ENCODE measurements around the gene KDELR1.
A peak's percentile ranks its signal among the peaks of the same experiment; 100 is the strongest.

The KDELR1 gene

DNA sequence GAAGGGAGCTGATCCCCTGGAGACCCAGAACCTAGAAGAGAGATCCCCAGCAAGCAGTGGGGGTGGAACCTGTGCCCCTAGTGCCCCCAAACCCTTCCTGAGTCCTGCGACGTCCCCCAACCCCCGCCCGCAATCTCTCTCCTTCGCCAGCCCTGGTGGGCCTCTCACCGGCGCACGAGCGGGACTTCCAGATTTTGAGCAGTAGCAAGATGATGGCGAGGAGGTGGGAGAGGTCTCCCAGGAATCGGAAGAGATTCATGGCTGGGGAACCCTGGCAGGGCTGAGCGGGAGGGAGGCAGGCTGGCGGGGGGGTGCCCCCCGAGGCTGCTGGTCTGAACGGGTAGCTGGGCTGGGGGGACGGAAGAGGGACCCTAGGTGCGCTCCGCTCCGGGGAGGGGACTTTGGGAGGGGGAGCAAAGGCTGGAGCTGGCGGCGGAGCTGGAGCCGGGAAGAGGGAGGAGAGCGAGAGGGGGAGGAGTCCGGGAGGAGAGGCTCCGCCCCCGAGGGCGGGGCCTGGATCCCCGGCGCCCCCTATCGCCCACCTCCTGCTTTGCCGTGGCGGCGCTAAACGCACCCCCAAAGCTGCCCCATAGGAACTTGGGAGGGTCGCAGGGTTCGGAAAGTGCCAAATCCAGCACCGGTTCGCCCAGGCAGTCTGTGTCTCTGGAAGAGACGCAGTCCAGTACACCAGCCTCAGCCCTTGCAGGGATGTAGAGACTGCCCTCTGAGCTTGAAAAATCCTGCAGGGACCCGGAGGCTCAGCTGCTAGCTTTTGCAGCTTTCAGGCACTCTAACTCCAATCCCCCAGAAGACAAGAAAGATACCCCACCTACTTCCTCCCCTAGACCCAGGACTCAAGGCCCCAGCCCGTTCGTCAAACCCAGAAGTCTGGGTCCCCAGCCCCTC, at the start of gene KDELR1:
Gene KDELR1, minus strand, starts transcription at position 452 of the 906 bp plus-strand sequence. Its CDS starts 193 bp downstream, at position 259.
- DNase-seq = peak; percentile 71

DNA sequence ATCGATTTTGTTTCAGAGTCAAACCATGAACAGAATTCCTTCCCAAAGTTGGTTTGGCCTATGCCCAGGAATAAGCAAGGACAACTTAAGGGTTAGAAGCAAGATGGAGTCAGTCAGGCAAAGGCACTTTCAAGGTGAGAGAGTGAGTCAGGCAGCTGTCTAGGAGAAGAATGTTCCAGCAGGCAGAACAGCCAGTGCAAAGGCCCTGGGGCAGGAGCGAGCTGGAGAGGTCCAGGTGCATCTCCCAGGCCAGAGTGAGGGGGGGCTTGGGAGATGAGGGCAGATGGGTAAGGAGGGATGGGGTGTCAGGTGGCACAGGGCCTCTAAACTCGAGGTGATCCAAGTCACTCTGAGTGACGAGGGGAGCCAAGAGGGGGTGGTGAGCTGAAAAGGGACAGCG, 45.2 kb upstream of the KDELR1 start:
- no peak for DNase-seq

DNA sequence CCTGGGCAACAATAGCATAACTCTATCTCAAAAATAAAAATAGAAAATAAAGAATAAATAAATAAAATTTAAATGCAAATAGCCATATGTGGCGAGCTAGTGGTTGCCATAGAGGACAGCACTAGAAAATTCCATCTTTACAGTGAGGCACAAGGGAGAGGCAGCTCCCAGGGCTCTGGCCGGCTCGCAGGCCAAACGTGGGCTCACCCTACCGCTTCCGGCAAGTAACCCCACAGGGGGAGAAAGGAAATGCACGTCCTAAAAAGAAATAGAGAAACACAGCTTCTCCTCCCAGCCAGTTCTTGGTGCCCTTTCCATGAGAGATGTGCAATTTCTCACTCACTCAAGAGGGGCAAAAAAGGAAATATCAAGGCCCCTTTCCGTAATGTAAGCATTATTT, 42.0 kb upstream of the KDELR1 start:
- DNase-seq = no peak

DNA sequence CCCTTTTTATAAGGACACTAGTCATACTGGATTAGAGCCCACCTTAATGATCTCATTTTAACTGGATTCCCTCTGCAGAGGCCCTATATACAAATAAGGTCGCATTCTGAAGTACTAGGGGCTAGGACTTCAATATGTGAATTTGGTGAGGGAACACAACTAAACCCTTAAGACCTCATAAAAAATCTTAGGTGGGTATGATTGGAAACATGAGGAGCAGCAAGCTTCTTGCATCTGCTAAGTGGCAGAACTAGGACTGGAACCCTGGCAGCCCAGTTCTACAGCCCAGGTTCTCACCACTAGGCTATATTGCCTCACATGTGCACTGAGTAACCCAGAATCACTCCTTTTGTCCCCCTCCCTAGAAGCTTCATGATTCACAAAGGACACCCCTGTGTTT, 37.3 kb upstream of the KDELR1 start:
- no peak for DNase-seq

DNA sequence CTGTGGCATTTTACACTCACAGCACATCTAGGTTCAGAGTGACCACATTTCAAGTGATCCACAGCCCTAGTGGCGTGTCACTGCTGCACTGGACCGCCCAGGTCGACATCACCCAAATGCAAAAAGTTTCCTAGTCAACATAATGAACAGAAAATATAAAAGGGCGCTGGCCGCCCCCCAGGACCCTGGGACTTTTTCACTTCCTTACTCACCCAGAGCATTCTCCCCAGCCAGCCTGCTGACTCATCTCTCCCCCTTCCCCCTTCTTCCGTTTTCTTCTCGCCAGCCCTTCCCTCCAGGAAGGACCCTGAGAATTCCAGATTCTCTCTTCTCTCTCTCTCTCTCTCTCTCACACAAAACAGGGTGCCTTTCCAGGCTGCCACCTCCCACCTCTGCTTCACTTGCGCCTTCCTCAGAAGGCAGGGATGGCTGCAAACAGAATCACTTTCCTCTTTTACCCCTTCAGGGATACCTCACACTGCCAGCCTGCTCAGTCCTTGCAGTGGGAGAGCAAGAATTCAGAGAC, 33.4 kb upstream of the KDELR1 start:
- no peak for DNase-seq

DNA sequence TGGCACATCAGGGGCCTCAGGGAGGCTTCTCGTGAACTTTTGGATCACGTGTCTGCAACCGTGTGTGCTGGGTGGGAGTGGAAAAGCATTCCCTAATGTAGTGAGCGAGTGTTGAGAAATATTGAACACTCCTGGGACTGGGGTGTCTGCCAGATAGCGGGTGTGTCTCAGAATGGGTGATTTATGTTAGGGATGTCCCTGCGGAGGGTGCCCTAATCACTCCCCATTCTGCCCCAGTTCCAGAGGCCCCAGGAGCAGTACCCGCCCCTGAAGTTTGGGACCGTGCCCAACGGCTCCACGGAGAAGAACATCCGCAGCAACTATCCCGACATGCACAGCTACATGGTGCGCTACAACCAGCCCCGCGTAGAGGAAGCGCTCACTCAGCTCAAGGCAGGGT, 30.2 kb upstream of the KDELR1 start:
- no peak for DNase-seq

DNA sequence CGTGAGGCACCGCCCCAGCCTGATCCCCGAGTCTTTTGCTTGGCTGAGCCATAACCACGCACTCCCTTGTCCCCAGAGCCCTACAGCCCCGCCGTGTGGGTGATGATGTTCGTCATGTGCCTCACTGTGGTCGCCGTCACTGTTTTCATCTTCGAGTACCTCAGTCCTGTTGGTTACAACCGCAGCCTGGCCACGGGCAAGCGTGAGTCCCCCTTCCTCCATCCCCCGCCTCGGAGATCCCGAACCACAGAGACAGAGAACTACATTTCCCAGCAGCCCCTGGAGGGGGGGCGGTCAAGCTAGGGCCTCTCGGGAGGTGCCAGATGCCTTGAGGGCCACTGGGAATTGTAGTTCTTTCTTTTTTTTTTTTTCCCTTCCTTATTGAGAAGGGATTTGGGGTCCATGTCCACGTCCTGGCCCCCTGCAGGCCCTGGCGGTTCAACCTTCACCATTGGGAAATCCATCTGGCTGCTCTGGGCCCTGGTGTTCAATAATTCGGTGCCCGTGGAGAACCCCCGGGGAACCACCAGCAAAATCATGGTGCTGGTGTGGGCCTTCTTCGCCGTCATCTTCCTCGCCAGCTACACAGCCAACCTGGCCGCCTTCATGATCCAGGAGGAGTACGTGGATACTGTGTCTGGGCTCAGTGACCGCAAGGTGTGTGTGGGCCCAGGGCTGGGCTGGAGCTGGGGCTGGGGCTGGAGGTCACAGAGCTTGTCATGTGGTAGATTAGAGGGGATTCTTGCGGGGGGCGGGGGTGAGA, 28.0 kb upstream of the KDELR1 start:
- DNase-seq = peak; percentile 83

DNA sequence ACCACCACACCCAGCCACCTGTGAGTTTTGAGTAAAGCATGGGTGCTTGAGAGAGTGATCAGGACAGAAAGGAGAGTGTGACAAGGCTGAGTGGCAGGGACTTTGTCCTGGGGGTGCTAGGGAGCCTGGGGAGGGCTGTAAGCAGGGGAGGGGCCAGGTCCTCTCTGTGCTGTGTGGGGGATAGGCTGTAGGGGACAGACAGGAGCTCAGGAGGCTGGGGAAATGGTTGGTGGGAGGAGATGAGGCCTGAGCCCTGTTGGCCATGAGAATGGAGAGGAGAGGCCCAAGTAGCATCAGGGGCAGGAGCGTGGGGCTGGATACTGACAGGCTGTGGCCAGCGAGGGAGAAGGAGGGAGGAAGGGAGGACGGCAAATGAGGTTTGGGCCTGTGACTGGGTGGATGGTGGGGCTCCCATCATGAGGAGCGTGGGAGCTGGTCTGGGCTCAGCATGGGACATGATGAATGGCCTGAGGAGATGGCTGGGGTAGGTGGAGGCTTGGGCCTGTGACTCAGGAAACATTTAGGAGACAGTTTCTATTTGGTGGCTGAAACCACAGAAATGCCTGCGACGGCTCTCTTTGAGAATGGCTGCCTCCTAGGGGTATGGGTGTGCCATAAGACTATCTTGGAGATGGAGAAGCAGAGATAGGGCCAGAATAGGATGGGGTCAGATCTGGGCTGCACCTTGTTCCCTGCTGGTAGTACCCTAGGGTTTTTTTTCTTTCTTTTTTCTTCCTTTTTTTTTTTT, 27.1 kb upstream of the KDELR1 start:
- no peak for DNase-seq

DNA sequence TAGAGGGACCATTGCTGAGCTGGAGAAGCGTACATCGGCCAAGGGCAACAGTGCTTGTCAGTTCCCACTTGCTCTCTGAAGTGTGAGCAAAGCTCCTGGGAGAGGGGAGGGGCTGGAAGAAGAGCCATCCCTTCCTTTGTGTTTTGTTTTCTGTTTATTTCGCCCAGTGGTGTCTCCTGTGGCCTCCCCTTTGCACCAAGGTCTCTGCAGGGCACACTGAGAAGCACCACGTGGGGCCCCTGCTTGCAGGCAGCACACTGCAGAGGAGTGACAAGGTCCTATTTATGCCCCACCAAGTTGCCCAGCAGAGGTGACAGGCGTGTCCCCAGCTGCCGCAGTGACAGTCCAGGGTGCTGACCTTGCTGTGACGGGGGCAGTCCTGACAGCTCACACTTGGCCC, 26.1 kb upstream of the KDELR1 start:
- DNase-seq = no peak

DNA sequence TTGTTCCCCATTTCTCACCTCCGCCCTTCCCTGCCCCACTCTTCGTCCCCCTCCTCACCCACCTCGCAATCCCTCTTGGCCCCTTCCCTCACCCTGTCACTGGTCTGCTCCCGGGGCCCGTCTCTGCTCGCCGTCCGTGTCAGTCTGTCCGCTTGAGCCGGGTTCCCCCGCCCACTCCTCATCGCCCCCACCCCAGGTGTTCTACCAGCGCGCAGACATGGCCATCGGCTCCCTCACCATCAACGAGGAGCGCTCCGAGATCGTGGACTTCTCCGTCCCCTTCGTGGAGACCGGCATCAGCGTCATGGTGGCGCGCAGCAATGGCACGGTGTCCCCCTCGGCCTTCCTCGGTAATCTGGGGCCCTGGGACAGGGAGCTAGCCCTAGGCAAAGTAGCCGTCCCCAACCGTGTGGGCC, 24.5 kb upstream of the KDELR1 start:
- no peak for DNase-seq

DNA sequence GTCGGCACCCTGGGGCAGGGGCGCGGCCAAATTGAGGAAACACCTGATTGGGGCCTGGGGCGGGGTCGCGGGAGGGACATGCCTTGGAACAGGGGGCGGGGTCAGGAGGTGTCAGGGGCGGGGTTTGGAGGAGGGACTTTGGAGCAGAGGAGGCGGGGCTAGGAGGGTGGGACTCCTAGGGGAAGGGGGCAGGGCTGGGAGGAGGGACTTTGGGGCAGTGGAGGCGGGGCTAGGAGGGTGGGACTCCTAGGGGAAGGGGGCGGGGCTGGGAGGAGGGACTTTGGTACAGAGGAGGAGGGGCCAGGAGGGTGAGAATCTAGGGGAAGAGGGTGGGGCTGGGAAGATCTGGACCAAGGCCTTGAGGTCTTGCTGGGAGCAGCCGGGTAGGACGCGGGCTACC, 24.0 kb upstream of the KDELR1 start:
- peak; percentile 84 for DNase-seq

DNA sequence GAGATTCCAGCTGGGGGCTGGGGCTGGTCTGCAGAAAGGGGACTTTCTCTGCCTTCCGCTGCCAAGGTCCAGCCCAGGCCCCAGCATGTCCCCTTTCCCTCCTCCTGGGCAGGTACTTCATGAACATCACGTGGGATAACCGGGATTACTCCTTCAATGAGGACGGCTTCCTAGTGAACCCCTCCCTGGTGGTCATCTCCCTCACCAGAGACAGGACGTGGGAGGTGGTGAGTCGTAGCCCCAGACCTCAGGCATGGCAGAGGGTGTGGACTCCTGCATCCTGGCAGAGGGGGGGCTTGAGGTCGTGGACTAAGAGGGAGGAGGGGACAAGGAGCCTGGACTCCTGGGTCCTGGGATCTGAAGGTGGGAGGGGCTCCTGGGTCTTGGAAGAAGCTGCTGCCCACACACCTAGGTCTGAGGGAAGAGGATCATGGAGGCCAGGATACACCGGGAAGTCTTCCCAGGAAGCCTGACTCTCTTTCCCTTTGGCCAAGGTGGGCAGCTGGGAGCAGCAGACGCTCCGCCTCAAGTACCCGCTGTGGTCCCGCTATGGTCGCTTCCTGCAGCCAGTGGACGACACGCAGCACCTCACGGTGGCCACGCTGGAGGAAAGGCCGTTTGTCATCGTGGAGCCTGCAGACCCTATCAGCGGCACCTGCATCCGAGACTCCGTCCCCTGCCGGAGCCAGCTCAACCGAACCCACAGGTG, 22.7 kb upstream of the KDELR1 start:
- DNase-seq = no peak

DNA sequence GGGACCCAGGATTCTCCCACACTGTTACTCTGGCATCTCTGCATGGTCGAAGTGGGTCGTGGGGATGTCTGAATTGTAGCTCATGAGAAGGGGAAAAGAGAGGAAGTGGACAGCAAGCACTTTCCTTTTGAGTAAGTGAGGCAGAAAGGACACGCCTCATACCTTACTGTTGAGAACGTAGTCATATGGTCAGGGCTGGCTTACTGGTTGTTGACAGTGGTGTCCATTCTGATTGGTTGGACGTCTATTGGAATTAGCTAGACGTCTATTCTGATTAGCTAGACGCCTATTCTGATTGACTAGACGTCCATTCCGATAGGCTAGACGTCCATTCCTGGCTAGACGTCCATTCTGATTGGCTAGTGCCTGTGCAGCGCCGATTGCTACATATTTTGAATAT, 14.5 kb upstream of the KDELR1 start:
- DNase-seq = no peak

DNA sequence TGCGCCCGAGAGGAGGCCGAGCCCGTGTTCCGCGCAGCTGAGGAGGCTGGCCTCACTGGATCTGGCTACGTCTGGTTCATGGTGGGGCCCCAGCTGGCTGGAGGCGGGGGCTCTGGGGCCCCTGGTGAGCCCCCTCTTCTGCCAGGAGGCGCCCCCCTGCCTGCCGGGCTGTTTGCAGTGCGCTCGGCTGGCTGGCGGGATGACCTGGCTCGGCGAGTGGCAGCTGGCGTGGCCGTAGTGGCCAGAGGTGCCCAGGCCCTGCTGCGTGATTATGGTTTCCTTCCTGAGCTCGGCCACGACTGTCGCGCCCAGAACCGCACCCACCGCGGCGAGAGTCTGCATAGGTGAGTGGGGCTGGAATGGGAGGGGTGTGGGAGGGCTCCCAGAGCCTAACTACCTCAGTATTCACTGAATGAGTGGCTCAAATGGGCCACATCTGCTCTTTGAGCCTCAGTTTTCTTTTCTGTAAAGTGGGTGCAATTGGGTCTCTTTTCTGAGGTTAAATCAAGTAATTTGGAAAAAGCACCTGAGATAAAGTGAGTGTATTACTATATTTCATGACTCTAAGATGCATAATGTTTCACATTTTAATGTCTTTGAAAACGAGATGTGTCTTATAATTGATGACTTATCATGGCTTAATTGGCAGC, 13.8 kb upstream of the KDELR1 start:
- no peak for DNase-seq

DNA sequence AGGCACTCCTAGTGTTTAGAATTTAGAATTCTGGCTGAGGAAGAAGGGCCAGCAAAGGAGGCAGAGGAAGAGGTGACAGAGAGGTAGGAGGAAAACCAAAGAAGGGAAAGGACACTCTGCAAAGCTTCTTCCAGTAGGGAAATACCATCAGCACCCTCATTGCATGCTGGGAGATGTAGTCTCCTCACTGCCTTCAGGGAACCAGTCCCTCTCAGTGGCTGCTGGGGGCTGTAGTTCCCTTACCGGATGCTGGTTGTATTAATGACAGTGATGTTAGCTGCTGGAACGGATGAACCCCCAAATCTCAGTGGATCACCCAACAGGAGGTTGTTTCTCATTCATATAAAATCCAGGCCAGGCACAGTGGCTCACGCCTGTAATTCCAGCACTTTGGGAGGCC, 12.3 kb upstream of the KDELR1 start:
- DNase-seq = peak; percentile 73

DNA sequence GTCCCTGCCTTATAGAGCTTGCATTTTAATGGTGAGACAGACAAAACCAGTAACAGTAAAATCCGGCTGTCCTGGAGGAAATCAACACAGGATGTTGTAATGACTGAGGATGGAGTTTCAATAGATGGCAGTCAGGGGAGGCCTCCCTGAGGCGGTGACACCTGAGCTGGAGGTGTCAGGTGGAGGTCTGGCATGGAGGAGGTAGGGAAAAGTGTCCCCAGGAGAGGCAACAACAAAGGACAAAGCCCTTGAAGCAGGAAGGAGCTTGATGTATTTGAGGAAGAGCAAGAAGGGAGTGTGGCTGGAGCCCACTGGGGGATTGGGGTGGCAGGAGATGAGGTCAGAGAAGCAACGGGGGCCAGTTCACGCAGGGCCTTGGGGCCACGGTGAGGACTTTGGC, 9.9 kb upstream of the KDELR1 start:
- no peak for DNase-seq

DNA sequence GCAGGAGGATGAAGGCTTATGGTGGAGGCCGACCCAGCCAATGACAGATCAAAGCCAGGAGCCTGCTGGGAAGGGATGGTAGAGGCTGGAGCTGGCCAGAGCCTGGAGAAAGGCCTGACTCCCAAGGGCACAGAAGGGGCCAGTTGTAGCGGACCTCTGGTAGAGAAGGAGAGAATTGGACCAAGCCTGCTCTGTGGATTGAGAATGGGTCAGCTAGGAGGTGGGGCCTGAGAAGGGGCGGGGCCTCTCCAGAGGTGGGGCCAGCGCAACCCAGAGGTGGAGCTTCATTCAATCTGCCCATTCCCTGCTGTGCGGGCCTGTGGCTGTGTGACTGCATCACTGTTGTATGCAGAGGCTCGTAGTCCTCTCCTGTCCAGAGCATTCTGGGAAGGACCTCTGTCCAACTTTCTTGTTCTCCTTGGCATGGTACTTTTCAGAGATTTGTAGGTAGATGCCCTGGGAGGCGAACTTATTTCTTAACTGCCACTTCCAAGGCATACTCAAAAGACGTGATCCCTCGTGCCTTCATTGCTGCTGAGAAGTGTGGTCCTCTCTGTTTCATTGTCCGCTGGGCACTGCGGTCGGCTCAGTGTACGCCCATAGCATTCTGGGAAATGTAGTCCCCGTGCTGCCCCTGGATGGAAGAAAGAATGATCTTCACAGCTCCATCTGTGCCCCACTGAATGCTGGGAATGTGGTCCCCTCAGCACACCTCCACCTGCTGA, 8.8 kb upstream of the KDELR1 start:
- DNase-seq = peak; percentile 54

DNA sequence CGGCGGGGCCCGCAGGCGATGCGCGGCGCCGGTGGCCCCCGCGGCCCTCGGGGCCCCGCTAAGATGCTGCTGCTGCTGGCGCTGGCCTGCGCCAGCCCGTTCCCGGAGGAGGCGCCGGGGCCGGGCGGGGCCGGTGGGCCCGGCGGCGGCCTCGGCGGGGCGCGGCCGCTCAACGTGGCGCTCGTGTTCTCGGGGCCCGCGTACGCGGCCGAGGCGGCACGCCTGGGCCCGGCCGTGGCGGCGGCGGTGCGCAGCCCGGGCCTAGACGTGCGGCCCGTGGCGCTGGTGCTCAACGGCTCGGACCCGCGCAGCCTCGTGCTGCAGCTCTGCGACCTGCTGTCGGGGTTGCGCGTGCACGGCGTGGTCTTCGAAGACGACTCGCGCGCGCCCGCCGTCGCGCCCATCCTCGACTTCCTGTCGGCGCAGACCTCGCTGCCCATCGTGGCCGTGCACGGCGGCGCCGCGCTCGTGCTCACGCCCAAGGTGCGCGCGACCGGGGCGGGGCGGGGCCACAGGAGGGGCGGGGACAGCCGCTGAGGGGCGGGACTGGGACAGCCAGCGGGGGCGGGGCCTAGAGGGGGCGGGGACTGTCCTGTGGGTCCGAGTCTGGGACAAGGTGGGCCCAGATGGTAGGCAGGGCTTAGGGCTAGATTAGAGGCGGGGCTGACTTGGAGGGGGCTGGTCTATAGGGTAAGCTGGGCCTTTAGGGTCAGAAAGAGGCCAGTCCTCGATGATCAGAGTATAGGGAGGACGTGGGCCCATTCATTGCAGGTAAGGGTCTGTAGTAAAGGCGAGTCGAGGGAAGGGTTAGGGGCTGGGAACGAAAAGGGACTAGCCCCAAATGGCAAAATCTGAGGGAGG, 7.3 kb upstream of the KDELR1 start:
- DNase-seq = peak; percentile 91

DNA sequence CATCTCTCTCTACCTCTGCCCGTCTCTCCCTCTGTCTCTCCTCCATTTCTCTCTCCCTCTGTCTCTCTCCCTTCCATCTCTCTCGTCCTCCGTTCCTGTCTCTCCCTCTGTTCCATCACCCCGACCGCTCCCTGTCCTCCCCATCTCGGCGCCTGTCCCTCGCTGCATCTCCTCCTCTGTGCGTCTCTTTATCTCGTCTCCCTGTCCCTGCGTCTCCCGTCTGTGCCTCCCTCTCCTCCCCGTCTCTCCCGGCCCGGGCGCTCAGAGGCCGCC, 6.7 kb upstream of the KDELR1 start:
- no peak for DNase-seq
